ENCODE measurements around the gene MCMBP. TPM values are rescaled to one million over a fixed set of nuclear protein-coding genes. Genes with fewer than 3 reads are reported as not detected.

Gene MCMBP
- total RNA-seq: 48.4 and 82.2 TPM in 2 replicates

GRCh38 chr10:119872610-119872859 is at the start of gene MCMBP:
Gene MCMBP (minus strand): TSS chr10:119872843. CDS start chr10:119872584, 259 bp downstream.

GRCh38 chr10:119892188-119893065 is 19.8 kb upstream of the MCMBP start, which contains the start of gene SEC23IP:
Gene SEC23IP (plus strand): TSS chr10:119892730. CDS start chr10:119892783, 53 bp downstream.

Other genes with a start within 250 kb of the MCMBP start
- gene BAG3, start 221.5 kb downstream of the MCMBP start, total RNA-seq: 23.6 and 30.5 TPM in 2 replicates
- 21.4 and 26.9 TPM in 2 replicates for gene INPP5F, start 146.8 kb downstream of the MCMBP start, total RNA-seq
- gene SEC23IP, start 19.9 kb upstream of the MCMBP start, total RNA-seq: 36.3 and 48.4 TPM in 2 replicates

All from placental pericyte (primary cell).